Caco-2 (cell line): ENCODE measurements around the gene NPIPB8. TPM values are rescaled to one million over a fixed set of nuclear protein-coding genes. Genes with fewer than 3 reads are reported as not detected.
"Not testable (repeated sequence)": the region's sequence is repeated elsewhere in the genome, so short reads cannot be mapped to it uniquely, and the experiment has no call there.

ENCODE experiments used
- BruUV-seq: library from RNA; stranded (reverse); fragments of 400-500 nt; replicated peaks from 2 replicates; lab custom pipeline; 2021; lab: Mats Ljungman, UMichigan
- CTCF ChIA-PET: fragments of 300-600 bp; sonication (Branson Sonifier 250); formaldehyde crosslinking; loops from one replicate; lab custom pipeline; 2022; ENCODE audit warnings: antibody characterized with exemption; lab: Charles Lee
- POLR2A ChIA-PET: fragments of 300-600 bp; sonication (Branson Sonifier 250); formaldehyde crosslinking; loops from one replicate; lab custom pipeline; 2022; ENCODE audit warnings: antibody characterized with exemption; lab: Charles Lee
- DNase-seq, 2 experiments: peaks; one replicate each; pipeline versions ENCODE4 v3.0.0 to v3.0.0-alpha.2; 2020 to 2022
- H3K27me3 ChIP-seq: replicated peaks from 2 replicates; pipeline ENCODE4 v1.6.0; 2011; ENCODE audit warnings: low read length; ENCODE audit not compliant: control insufficient read depth, insufficient read depth
- H3K36me3 ChIP-seq: 2 replicates; pipeline ENCODE4 v1.5.1; 2011; ENCODE audit warnings: low read length; ENCODE audit not compliant: control insufficient read depth, insufficient read depth
- H3K4me1 ChIP-seq: fragments of 250-450 bp; sonication (Bioruptor Pico); 2 replicates; pipeline ENCODE4 v1.5.1; 2020; ENCODE audit warnings: mild to moderate bottlenecking
- H3K4me3 ChIP-seq: 2 replicates; pipeline ENCODE4 v1.5.1; 2011; ENCODE audit warnings: low read depth, mild to moderate bottlenecking, control low read depth, low read length
- H3K9me3 ChIP-seq: fragments of 250-450 bp; sonication (Bioruptor Pico); 2 replicates; pipeline ENCODE4 v1.5.1; 2020; ENCODE audit warnings: mild to moderate bottlenecking, moderate library complexity
- H3K27ac Mint-ChIP-seq: one replicate; pipeline ENCODE4 v1.8.0; 2022; ENCODE audit warnings: mixed read lengths; ENCODE audit not compliant: unreplicated experiment
- H3K27me3 Mint-ChIP-seq: one replicate; pipeline ENCODE4 v1.8.0; 2022; ENCODE audit warnings: mixed read lengths; ENCODE audit not compliant: insufficient read depth, unreplicated experiment
- H3K36me3 Mint-ChIP-seq: one replicate; pipeline ENCODE4 v1.8.0; 2022; ENCODE audit warnings: mild to moderate bottlenecking, mixed read lengths; ENCODE audit not compliant: insufficient read depth, unreplicated experiment
- H3K4me1 Mint-ChIP-seq: one replicate; pipeline ENCODE4 v1.8.0; 2022; ENCODE audit warnings: low read depth, mixed read lengths; ENCODE audit not compliant: unreplicated experiment
- H3K4me3 Mint-ChIP-seq: one replicate; pipeline ENCODE4 v1.8.0; 2022; ENCODE audit warnings: mild to moderate bottlenecking, moderate library complexity, mixed read lengths; ENCODE audit not compliant: unreplicated experiment
- H3K9me3 Mint-ChIP-seq: one replicate; pipeline ENCODE4 v1.8.0; 2022; ENCODE audit warnings: mixed read lengths; ENCODE audit not compliant: unreplicated experiment
- intact Hi-C: fragments of 100-400 bp; cut with micrococcal nuclease; formaldehyde crosslinking; loops from one replicate; pipeline ENCODE4 v1.10.0; 2022; ENCODE audit not compliant: unreplicated experiment
- total RNA-seq: library from RNA; stranded (reverse); gene quantifications from 2 replicates; pipeline ENCODE4 v1.2.3, GENCODE V29; 2022
- TF ChIP-seq, protein P1 (sequence below), 2 experiments: fragments of 200-600 bp in 1 of 2; IDR thresholded peaks; 1 replicate in 1 of 2; 2 replicates in 1 of 2; pipeline versions ENCODE4 v1.5.1 to v1.8.0; 2011 to 2022; ENCODE audit warnings: antibody characterized with exemption in 1 of 2, control low read depth in 1 of 2, inconsistent platforms in 1 of 2, low read depth in 1 of 2, low read length in 1 of 2, mild to moderate bottlenecking in 1 of 2, moderate library complexity in 1 of 2; ENCODE audit not compliant: insufficient read depth in 1 of 2, severe bottlenecking in 1 of 2, unreplicated experiment in 1 of 2

The NPIPB8 gene
- total RNA-seq, 1 experiment from 2014 or later = 0.48 TPM

DNA sequence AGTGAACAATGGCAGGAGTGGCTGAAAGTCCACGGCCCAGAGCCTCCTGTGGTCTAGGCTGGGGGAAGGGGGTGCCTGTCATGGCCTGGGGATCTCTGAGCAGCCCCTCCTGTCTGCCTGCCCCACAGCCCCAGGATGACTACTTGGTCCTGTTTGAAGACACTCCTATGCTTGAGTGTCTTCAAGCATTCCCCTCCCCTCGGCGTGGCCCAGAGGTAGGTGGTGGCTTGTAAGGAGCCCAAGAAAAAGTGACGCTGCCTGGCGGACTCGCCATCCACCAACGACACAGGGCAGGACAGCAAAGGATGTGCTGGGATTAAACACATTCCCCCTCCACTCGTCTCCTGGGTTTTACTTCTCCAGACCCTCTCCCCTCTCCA lies 33.7 kb upstream of the NPIPB8 start:
- Mint-ChIP-seq H3K36me3 (peaks cover 6% of the 10 kb centered on the region), H3K4me1 (no peaks in the 10 kb centered on the region), H3K9me3 (no peaks in the 10 kb centered on the region), H3K27ac (no peak overlapping the region), H3K27me3 (no peaks in the 10 kb centered on the region), H3K4me3 (no peak overlapping the region)
- ChIA-PET POLR2A (no interaction called here), CTCF (no interaction called here)
- no peaks in the 10 kb centered on the region for H3K9me3 ChIP-seq
- BruUV-seq = no TSS peak
- no peaks in the 10 kb centered on the region for H3K36me3 ChIP-seq
- no peak overlapping the region for H3K4me3 ChIP-seq
- no peaks in the 10 kb centered on the region for H3K4me1 ChIP-seq
- intact Hi-C loops = no loop called here
- no peaks in the 10 kb centered on the region for H3K27me3 ChIP-seq
- TF ChIP-seq, protein P1, sequence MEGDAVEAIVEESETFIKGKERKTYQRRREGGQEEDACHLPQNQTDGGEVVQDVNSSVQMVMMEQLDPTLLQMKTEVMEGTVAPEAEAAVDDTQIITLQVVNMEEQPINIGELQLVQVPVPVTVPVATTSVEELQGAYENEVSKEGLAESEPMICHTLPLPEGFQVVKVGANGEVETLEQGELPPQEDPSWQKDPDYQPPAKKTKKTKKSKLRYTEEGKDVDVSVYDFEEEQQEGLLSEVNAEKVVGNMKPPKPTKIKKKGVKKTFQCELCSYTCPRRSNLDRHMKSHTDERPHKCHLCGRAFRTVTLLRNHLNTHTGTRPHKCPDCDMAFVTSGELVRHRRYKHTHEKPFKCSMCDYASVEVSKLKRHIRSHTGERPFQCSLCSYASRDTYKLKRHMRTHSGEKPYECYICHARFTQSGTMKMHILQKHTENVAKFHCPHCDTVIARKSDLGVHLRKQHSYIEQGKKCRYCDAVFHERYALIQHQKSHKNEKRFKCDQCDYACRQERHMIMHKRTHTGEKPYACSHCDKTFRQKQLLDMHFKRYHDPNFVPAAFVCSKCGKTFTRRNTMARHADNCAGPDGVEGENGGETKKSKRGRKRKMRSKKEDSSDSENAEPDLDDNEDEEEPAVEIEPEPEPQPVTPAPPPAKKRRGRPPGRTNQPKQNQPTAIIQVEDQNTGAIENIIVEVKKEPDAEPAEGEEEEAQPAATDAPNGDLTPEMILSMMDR (IDR thresholded peaks at IDR 0.05; ENCODE audit: insufficient read depth in 1 of 2, low read depth in 1 of 2, low read length in 1 of 2, severe bottlenecking in 1 of 2, unreplicated experiment in 1 of 2) = no peak
- DNase-seq = no peak

- TF ChIP-seq, protein P1 (IDR thresholded peaks at IDR 0.05; ENCODE audit: insufficient read depth in 1 of 2, low read depth in 1 of 2, low read length in 1 of 2, severe bottlenecking in 1 of 2, unreplicated experiment in 1 of 2) = no peak
- no TSS peak for BruUV-seq
- no peak overlapping the region for H3K4me3 ChIP-seq
- Mint-ChIP-seq H3K27ac (no peak overlapping the region), H3K4me3 (no peak overlapping the region), H3K36me3 (peaks cover 6% of the 10 kb centered on the region), H3K4me1 (no peaks in the 10 kb centered on the region), H3K27me3 (no peaks in the 10 kb centered on the region), H3K9me3 (no peaks in the 10 kb centered on the region)
- no peak for DNase-seq
- ChIA-PET CTCF (no interaction called here), POLR2A (no interaction called here)
- H3K27me3 ChIP-seq = no peaks in the 10 kb centered on the region
- H3K9me3 ChIP-seq = no peaks in the 10 kb centered on the region
- no peaks in the 10 kb centered on the region for H3K36me3 ChIP-seq
- intact Hi-C loops = no loop called here
- no peaks in the 10 kb centered on the region for H3K4me1 ChIP-seq
Observed at GRCh38 chr16:28606291-28607115, 31.4 kb upstream of the NPIPB8 start.

DNA sequence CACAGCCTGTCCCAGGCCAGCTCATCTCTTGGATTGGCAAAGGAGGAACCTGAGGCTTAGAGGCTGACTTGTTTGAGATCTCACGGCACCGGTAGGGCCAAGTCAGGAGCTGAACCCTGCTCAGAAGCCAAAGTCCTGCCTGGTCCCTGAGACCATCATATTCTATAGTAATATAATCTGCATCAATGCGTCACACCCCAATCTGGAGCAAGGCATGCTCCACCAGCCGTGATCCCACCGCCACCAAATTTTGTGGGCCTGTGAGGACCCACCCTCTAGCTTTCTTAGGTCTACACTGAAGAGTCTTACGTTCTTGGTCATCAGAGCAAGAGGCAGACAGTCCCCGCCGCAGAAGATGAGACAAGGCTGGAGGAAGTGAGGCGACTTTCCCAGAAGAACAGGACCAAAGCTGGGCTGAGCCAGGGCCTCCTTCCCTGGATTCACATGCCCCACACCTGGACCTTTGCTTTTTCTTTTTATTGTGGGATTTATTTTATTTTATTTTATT lies 30.7 kb upstream of the NPIPB8 start:
- no peaks in the 10 kb centered on the region for H3K36me3 ChIP-seq
- intact Hi-C loops = no loop called here
- Mint-ChIP-seq H3K4me1 (no peaks in the 10 kb centered on the region), H3K36me3 (peaks cover 6% of the 10 kb centered on the region), H3K27me3 (no peaks in the 10 kb centered on the region), H3K9me3 (no peaks in the 10 kb centered on the region), H3K27ac (no peak overlapping the region), H3K4me3 (no peak overlapping the region)
- TF ChIP-seq, protein P1 (IDR thresholded peaks at IDR 0.05; ENCODE audit: insufficient read depth in 1 of 2, low read depth in 1 of 2, low read length in 1 of 2, severe bottlenecking in 1 of 2, unreplicated experiment in 1 of 2) = no peak
- ChIA-PET POLR2A (no interaction called here), CTCF (no interaction called here)
- no peak overlapping the region for H3K4me3 ChIP-seq
- no peaks in the 10 kb centered on the region for H3K4me1 ChIP-seq
- no peaks in the 10 kb centered on the region for H3K9me3 ChIP-seq
- H3K27me3 ChIP-seq = no peaks in the 10 kb centered on the region
- no peak for DNase-seq
- no TSS peak for BruUV-seq

DNA sequence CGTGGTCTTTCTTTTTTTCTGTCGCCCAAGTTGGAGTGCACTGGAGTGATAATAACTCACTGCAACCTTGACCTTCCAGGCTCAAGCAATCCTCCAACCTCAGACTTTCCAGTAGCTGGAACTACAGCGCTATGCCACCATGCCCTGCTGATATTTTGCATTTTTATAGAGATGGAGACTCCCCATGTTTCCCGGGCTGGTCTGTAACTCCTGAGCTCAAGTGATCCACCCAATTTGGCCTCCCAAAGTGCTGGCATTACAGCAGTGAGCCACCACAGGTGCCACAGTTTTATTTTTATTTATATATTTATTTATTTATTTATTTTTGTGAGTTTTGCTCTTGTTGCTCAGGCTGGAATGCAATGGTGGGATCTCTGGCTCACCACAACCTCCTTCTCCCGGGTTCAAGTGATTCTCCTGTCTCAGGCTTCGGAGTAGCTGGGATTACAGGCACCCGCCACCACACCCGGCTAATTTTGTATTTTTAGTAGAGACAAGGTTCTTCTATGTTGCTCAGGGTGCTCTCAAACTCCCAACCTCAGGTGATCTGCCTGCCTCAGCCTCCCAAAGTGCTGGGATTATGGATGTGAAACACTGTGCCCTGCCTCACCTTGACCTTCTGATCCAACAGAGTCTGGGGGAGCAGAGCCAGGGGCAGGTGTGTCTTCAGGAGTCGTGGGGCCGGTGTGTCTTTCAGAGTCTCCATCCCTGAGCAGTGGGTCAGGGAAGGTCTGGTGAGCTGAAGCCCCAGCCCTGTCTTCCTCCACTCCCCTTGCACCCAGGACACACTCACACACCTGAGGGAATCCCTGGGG lies 30.0 kb upstream of the NPIPB8 start:
- H3K9me3 Mint-ChIP-seq, H3K4me1 ChIP-seq, H3K27ac Mint-ChIP-seq, BruUV-seq, H3K9me3 ChIP-seq, H3K27me3 ChIP-seq, CTCF ChIA-PET, intact Hi-C loops, H3K27me3 Mint-ChIP-seq, DNase-seq, H3K4me3 ChIP-seq, H3K4me3 Mint-ChIP-seq, H3K4me1 Mint-ChIP-seq, POLR2A ChIA-PET, H3K36me3 Mint-ChIP-seq, H3K36me3 ChIP-seq: not testable (repeated sequence)
